ENCODE results near the gene FKBP10. TPM values are rescaled to one million over a fixed set of nuclear protein-coding genes. Genes with fewer than 3 reads are reported as not detected.

Gene FKBP10
- total and polyA plus RNA-seq, 9 of the 15 experiments (the other 6 are each of a cell fraction or from before 2014, with no cell fraction given), result 0.03 to 3.0 (median 1.4) TPM; not detected in 1

DNA sequence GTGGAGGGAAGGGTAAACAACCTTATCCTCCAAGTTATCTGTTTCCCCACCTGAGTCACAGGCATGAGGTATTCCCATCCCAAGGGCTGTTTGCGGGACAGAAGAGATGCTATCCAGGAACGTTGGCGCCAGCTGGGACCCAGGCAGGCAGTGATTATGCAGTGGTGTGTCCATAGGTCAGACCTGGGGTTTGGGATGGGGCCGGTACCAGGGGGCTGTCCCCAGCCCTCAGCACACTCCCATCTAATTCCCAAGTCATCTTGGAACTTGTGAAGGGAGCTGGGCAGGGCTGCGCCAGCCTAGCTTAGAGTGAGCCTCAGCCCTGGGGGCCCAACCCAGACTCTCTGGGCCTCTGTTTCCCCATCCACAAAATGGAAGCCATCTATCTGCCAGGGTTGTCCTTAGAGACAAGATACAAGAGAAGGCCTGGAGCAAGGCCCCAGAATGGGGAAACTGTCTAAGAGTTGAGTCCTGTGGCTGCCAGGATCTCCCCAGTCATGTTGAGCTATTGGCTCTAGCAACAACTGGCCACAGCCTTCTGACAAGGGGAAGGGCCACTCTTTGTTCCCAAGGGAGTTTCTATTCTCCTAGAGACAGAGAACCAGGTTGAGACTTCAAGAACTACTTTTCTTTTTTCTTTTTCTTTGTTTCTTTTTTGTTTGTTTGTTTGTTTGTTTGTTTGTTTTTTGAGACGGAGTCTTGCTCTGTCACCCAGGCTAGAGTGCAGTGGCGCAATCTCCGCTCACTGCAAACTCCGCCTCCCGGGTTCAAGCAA is 16.5 kb upstream of the FKBP10 start:
- H3K4me1 ChIP-seq (replicated peaks in 1 of 2; ENCODE audit: control insufficient read depth in 2 of 2, insufficient read depth in 2 of 2, low read length in 2 of 2), result peaks cover 51 to 62% of the 10 kb centered on the region in 2 experiments
- peak; percentile 46; the same call in 1 of the 2 replicates for TF ChIP-seq JUND (IDR thresholded peaks at IDR 0.05; ENCODE audit: borderline replicate concordance, low read depth, low read length)
- TF ChIP-seq JUND (tag; IDR thresholded peaks at IDR 0.05; ENCODE audit: borderline replicate concordance, low read depth, low read length), result no peak; the same call in 2 of the 3 replicates
- TF ChIP-seq ZFP36 (IDR thresholded peaks at IDR 0.05; ENCODE audit: low read depth, low read length, partially characterized antibody), result no peak
- no peak for TF ChIP-seq ZKSCAN1 (IDR thresholded peaks at IDR 0.05; ENCODE audit: low read depth, low read length)
- TF ChIP-seq, protein P1, sequence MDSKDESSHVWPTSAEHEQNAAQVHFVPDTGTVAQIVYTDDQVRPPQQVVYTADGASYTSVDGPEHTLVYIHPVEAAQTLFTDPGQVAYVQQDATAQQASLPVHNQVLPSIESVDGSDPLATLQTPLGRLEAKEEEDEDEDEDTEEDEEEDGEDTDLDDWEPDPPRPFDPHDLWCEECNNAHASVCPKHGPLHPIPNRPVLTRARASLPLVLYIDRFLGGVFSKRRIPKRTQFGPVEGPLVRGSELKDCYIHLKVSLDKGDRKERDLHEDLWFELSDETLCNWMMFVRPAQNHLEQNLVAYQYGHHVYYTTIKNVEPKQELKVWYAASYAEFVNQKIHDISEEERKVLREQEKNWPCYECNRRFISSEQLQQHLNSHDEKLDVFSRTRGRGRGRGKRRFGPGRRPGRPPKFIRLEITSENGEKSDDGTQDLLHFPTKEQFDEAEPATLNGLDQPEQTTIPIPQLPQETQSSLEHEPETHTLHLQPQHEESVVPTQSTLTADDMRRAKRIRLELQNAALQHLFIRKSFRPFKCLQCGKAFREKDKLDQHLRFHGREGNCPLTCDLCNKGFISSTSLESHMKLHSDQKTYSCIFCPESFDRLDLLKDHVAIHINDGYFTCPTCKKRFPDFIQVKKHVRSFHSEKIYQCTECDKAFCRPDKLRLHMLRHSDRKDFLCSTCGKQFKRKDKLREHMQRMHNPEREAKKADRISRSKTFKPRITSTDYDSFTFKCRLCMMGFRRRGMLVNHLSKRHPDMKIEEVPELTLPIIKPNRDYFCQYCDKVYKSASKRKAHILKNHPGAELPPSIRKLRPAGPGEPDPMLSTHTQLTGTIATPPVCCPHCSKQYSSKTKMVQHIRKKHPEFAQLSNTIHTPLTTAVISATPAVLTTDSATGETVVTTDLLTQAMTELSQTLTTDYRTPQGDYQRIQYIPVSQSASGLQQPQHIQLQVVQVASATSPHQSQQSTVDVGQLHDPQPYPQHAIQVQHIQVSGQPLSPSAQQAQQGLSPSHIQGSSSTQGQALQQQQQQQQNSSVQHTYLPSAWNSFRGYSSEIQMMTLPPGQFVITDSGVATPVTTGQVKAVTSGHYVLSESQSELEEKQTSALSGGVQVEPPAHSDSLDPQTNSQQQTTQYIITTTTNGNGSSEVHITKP (IDR thresholded peaks at IDR 0.05; ENCODE audit: partially characterized antibody), result peak; percentile 71
- TF ChIP-seq ARID1B (IDR thresholded peaks at IDR 0.05), result peak; percentile 57
- TF ChIP-seq, protein P2, sequence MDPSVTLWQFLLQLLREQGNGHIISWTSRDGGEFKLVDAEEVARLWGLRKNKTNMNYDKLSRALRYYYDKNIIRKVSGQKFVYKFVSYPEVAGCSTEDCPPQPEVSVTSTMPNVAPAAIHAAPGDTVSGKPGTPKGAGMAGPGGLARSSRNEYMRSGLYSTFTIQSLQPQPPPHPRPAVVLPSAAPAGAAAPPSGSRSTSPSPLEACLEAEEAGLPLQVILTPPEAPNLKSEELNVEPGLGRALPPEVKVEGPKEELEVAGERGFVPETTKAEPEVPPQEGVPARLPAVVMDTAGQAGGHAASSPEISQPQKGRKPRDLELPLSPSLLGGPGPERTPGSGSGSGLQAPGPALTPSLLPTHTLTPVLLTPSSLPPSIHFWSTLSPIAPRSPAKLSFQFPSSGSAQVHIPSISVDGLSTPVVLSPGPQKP (CRISPR knock-in tag; IDR thresholded peaks at IDR 0.05), result no peak
- 0 out of 2 replicates have a peak, but pooled peaks have one; percentile 52 for TF ChIP-seq JUN (IDR thresholded peaks at IDR 0.05; ENCODE audit: borderline replicate concordance, low read depth, low read length)
- TF ChIP-seq JUN (CRISPR knock-in tag; IDR thresholded peaks at IDR 0.05; ENCODE audit: borderline replicate concordance), result no peak
- no peak for TF ChIP-seq SNIP1 (IDR thresholded peaks at IDR 0.05; ENCODE audit: low read depth)
- TF ChIP-seq MYBL2 (IDR thresholded peaks at IDR 0.05; ENCODE audit: low read depth), result no peak
- no peak for TF ChIP-seq MYBL2 (CRISPR knock-in tag; IDR thresholded peaks at IDR 0.05; ENCODE audit: borderline replicate concordance)
- no peak for TF ChIP-seq EP300 (IDR thresholded peaks at IDR 0.05; ENCODE audit: low read length)
- TF ChIP-seq KDM1A (IDR thresholded peaks at IDR 0.05), result peak; percentile 39; a peak in 1 of 4 replicates

More for the DNA sequence above, 16.5 kb upstream of the FKBP10 start:
- Histone ChIP-seq H3K9me1 (ENCODE audit: control insufficient read depth, insufficient read depth, low read length) (no peaks in the 10 kb centered on the region), H3K9me3 (replicated peaks; ENCODE audit: control insufficient read depth, insufficient read depth, low read depth, low read length) (no peaks in the 10 kb centered on the region), H3K4me3 (no peak overlapping the region), H3K27ac (ENCODE audit: extremely low read depth, low read depth, low read length) (no peak overlapping the region), H3K79me2 (ENCODE audit: control insufficient read depth, insufficient read depth, low read length) (no peaks in the 10 kb centered on the region), H3K9ac (ENCODE audit: insufficient read depth in 1 of 2, low read depth in 2 of 2, low read length in 2 of 2) (peak overlapping the region in 1 of 2 experiments; percentile 80; a peak in 2 of 4 replicates), H4K20me1 (replicated peaks; ENCODE audit: control insufficient read depth, insufficient read depth, low read length) (no peaks in the 10 kb centered on the region), H3K4me2 (ENCODE audit: insufficient read depth, low read length) (peak overlapping the region; percentile 16; the same call in 1 of the 2 replicates), H3K27me3 (ENCODE audit: control insufficient read depth in 2 of 2, insufficient read depth in 2 of 2, low read length in 2 of 2) (no peaks in the 10 kb centered on the region), H3K36me3 (ENCODE audit: control insufficient read depth, insufficient read depth, low read length) (no peaks in the 10 kb centered on the region), H2AFZ (ENCODE audit: low read depth, low read length) (0 out of 2 replicates have a peak overlapping the region, but pooled peaks have one; percentile 48)
- FAIRE-seq, result no peak
- ChIA-PET POLR2A (interaction anchor here (0.6 to 4.3 kb wide), 6 partner anchors 10 to 107 kb away, joined by 3 to 17 read pairs (median 4); partner anchors contain the start of genes EIF1 and JUP), CTCF (ENCODE audit: low intra/inter-chr PET ratio) (no interaction called here)
- no TSS peak for BruUV-seq (replicated peaks)
- 46% methylated on average over 9 of the region's 10 CpGs for WGBS (ENCODE audit: insufficient coverage, low coverage, missing lambda C conversion rate)
- DNase-seq (ENCODE audit: extremely low read depth in 1 of 4, low spot score in 3 of 4), result peak in 2 of 4 experiments; percentile 28 to 42
- intact Hi-C loops (cut with micrococcal nuclease) (no loop called here), in situ Hi-C loops (cut with MboI) (no loop called here)
- ATAC-seq, result no peak

Measured in K562 (cell line).